K562 (cell line): ENCODE data around the gene NECTIN4. TPM values are rescaled to one million over a fixed set of nuclear protein-coding genes. Genes with fewer than 3 reads are reported as not detected.
A peak's percentile ranks its signal among the peaks of the same experiment; 100 is the strongest.

Experiments used
- ATAC-seq: fragments of 200-7000 bp; cut with Tn5 transposase; 3 replicates; pipeline ENCODE4 v1.9.1; 2020; ENCODE audit warnings: moderate library complexity
- BruUV-seq: library from RNA; stranded (reverse); fragments of 400-500 nt; replicated peaks from 2 replicates; lab custom pipeline; 2021; lab: Mats Ljungman, UMichigan
- CTCF ChIA-PET: fragments of 300-600 bp; formaldehyde crosslinking; extraction: SDS; loops from one replicate; lab custom pipeline; 2021; ENCODE audit warnings: low intra/inter-chr PET ratio; lab: Yijun Ruan, JAX
- POLR2A ChIA-PET: fragments of 300-600, 350-650 bp; sonication (Branson Sonifier 250); formaldehyde crosslinking; extraction: SDS; loops from one replicate; lab custom pipeline; 2021; ENCODE audit warnings: antibody characterized with exemption, inconsistent platforms; lab: Yijun Ruan, JAX
- DNase-seq, 4 experiments: peaks; one replicate each; pipeline versions ENCODE4 v3.0.0 to v3.0.0-alpha.2; 2011 to 2018; ENCODE audit warnings: low spot score in 3 of 4, mixed read lengths in 3 of 4; ENCODE audit errors: extremely low read depth in 1 of 4
- FAIRE-seq: peaks from 2 replicates; lab custom pipeline; 2011; peaks lifted over from hg19 to GRCh38; lab: Jason Lieb, UNC
- H2AFZ ChIP-seq: 2 replicates; pipeline ENCODE4 v1.6.0; 2011; ENCODE audit warnings: low read depth, low read length, control low read depth, inconsistent platforms
- H3K27ac ChIP-seq: fragments of 200-600 bp; 3 replicates; pipeline ENCODE4 v1.8.0; 2011; ENCODE audit warnings: low read depth, mild to moderate bottlenecking, control low read depth, inconsistent platforms, low read length, moderate library complexity, mixed read lengths; ENCODE audit errors: extremely low read depth
- H3K27me3 ChIP-seq, 2 experiments: fragments of 300-600 bp in 1 of 2; 2 replicates in 1 of 2; 3 replicates in 1 of 2; pipeline versions ENCODE4 v1.6.0 to v1.8.0; 2011; ENCODE audit warnings: inconsistent platforms in 2 of 2, low read length in 2 of 2, mild to moderate bottlenecking in 1 of 2, mixed read lengths in 1 of 2, moderate library complexity in 1 of 2; ENCODE audit not compliant: control insufficient read depth in 2 of 2, insufficient read depth in 2 of 2
- H3K36me3 ChIP-seq: fragments of 300-600 bp; 3 replicates; pipeline ENCODE4 v1.8.0; 2011; ENCODE audit warnings: mild to moderate bottlenecking, low read length, inconsistent platforms; ENCODE audit not compliant: control insufficient read depth, insufficient read depth
- H3K4me1 ChIP-seq, 2 experiments: fragments of 200-600 bp in 1 of 2; replicated peaks in 1 of 2; 2 replicates in 1 of 2; 3 replicates in 1 of 2; pipeline versions ENCODE4 v1.5.1 to v1.8.0; 2011; ENCODE audit warnings: inconsistent platforms in 2 of 2, low read length in 2 of 2, mild to moderate bottlenecking in 1 of 2, mixed read lengths in 1 of 2, moderate library complexity in 1 of 2; ENCODE audit not compliant: control insufficient read depth in 2 of 2, insufficient read depth in 2 of 2
- H3K4me2 ChIP-seq: 2 replicates; pipeline ENCODE4 v1.6.1; 2011; ENCODE audit warnings: low read length, control low read depth, inconsistent platforms, mixed read lengths; ENCODE audit not compliant: insufficient read depth
- H3K4me3 ChIP-seq: fragments of 200-600 bp; sonication (generic), shearing (Covaris generic); 2 replicates; pipeline ENCODE4 v1.5.1; 2016; ENCODE audit warnings: control low read depth, inconsistent platforms
- H3K79me2 ChIP-seq: fragments of 200-600 bp; 3 replicates; pipeline ENCODE4 v1.8.0; 2011; ENCODE audit warnings: low read length, inconsistent platforms; ENCODE audit not compliant: control insufficient read depth, insufficient read depth
- H3K9ac ChIP-seq, 2 experiments: 2 replicates each; pipeline versions ENCODE4 v1.6.0 to v1.6.1; 2011; ENCODE audit warnings: low read depth in 2 of 2, low read length in 2 of 2, control low read depth in 1 of 2, inconsistent platforms in 1 of 2, mild to moderate bottlenecking in 1 of 2, mixed read lengths in 1 of 2; ENCODE audit not compliant: insufficient read depth in 1 of 2
- H3K9me1 ChIP-seq: one replicate; pipeline ENCODE4 v1.6.0; 2011; ENCODE audit warnings: inconsistent platforms, mild to moderate bottlenecking, low read length, moderate library complexity; ENCODE audit not compliant: control insufficient read depth, insufficient read depth
- H3K9me3 ChIP-seq: replicated peaks from 2 replicates; pipeline ENCODE4 v1.5.1; 2011; ENCODE audit warnings: low read depth, low read length, inconsistent platforms; ENCODE audit not compliant: control insufficient read depth, insufficient read depth
- H4K20me1 ChIP-seq: replicated peaks from 2 replicates; pipeline ENCODE4 v1.6.1; 2011; ENCODE audit warnings: low read length, inconsistent platforms, mixed read lengths; ENCODE audit not compliant: control insufficient read depth, insufficient read depth
- DNMT1 ChIP-seq: fragments of 450-650 bp; IDR thresholded peaks from 2 replicates; pipeline ENCODE4 v1.6.1; 2016; ENCODE audit warnings: antibody characterized with exemption, mild to moderate bottlenecking
- E2F5 ChIP-seq: sonication (generic); formaldehyde crosslinking; IDR thresholded peaks from 2 replicates; pipeline ENCODE4 v1.8.0; 2022; ENCODE audit warnings: mild to moderate bottlenecking, missing genetic modification reagents
- EHMT2 ChIP-seq: fragments of 450-650 bp; IDR thresholded peaks from 2 replicates; pipeline ENCODE4 v1.6.1; 2018; ENCODE audit warnings: antibody characterized with exemption
- FOXP4 ChIP-seq: sonication (generic); formaldehyde crosslinking; IDR thresholded peaks from 2 replicates; pipeline ENCODE4 v1.8.0; 2022; ENCODE audit warnings: mild to moderate bottlenecking, missing genetic modification reagents, borderline replicate concordance
- MBD2 ChIP-seq: sonication (generic); IDR thresholded peaks from 2 replicates; pipeline ENCODE4 v1.6.1; 2016; ENCODE audit warnings: low read depth, borderline replicate concordance
- NR2C2 ChIP-seq, 2 experiments: fragments of 200-800 bp in 1 of 2; sonication (Bioruptor generic) in 1 of 2; sonication (generic) in 1 of 2; formaldehyde crosslinking in 1 of 2; IDR thresholded peaks; 2 replicates each; pipeline versions ENCODE4 v1.6.1 to v1.8.0; 2016 to 2022; ENCODE audit warnings: mild to moderate bottlenecking in 1 of 2, missing compliant biosample characterization in 1 of 2, missing genetic modification characterization in 1 of 2, missing genetic modification reagents in 1 of 2
- PHB2 ChIP-seq: fragments of 450-650 bp; IDR thresholded peaks from 2 replicates; pipeline ENCODE4 v1.6.1; 2017; ENCODE audit warnings: low read depth
- ZNF232 ChIP-seq: sonication (generic); formaldehyde crosslinking; IDR thresholded peaks from 2 replicates; pipeline ENCODE4 v1.8.0; 2022; ENCODE audit warnings: mild to moderate bottlenecking, missing genetic modification reagents
- ZNF445 ChIP-seq: fragments of 250-450 bp; sonication (Bioruptor Pico); IDR thresholded peaks from 2 replicates; pipeline ENCODE4 v1.4.0; 2020; ENCODE audit warnings: low read depth, mild to moderate bottlenecking, moderate library complexity
- WGBS: fragments of 100-300 bp; shearing (Covaris generic); methylation state at CpG from one replicate; pipeline ENCODE4 v1.1.6; 2016; ENCODE audit warnings: low coverage, mixed read lengths; ENCODE audit not compliant: insufficient coverage; ENCODE audit errors: missing lambda C conversion rate; 5-methylcytosine and 5-hydroxymethylcytosine counted together
- in situ Hi-C: fragments of 300-500 bp; cut with MboI; formaldehyde crosslinking; loops from 4 replicates; pipeline ENCODE4 v1.15.0; 2018; ENCODE audit warnings: inconsistent platforms, mixed read lengths
- intact Hi-C: fragments of 100-400 bp; cut with micrococcal nuclease; formaldehyde crosslinking; loops from 2 replicates; pipeline ENCODE4 v1.14.2; 2022
- polyA plus RNA-seq, 8 experiments: library from polyadenylated mRNA; depleted of rRNA in 4 of 8; stranded (reverse) in 5 of 8; unstranded in 3 of 8; fragments of >200 nt; fragmentation: Nextera tagmentation in 2 of 8; fragmentation: Illumina TruSeq in 1 of 8; extraction: Ambion mirVana in 2 of 8; extraction: Trizol in 1 of 8; gene quantifications; 2 replicates each; pipeline versions ENCODE4 v1.2.1 to v1.2.3, GENCODE V29; 2011 to 2014; ENCODE audit warnings: inconsistent platforms in 1 of 8, missing spikeins in 1 of 8
- total RNA-seq, 7 experiments: library from RNA; depleted of rRNA in 6 of 7; stranded (reverse); fragments of >200 nt in 6 of 7; fragmentation: Illumina TruSeq in 2 of 7; extraction: Trizol in 2 of 7; gene quantifications; 2 replicates each; pipeline versions ENCODE4 v1.2.1 to v1.2.3, GENCODE V29; 2011 to 2021; ENCODE audit warnings: low replicate concordance in 1 of 7

NECTIN4 gene
- total and polyA plus RNA-seq, 9 of the 15 experiments (the other 6 are each of a cell fraction or from before 2014, with no cell fraction given): 0.01 to 0.09 TPM; not detected in 7

- no TSS peak for BruUV-seq
- in situ Hi-C loops: no loop called here
- Histone ChIP-seq H2AFZ (no peak overlapping the region), H3K9me1 (no peaks in the 10 kb centered on the region)
- TF ChIP-seq NR2C2 (CRISPR knock-in tag; IDR thresholded peaks at IDR 0.05) (no peak), NR2C2 (tag; IDR thresholded peaks at IDR 0.05) (no peak), PHB2 (no peak), FOXP4 (CRISPR knock-in tag) (no peak), ZNF445 (CRISPR knock-in tag) (no peak), DNMT1 (no peak), E2F5 (CRISPR knock-in tag) (no peak), EHMT2 (no peak), MBD2 (no peak), ZNF232 (CRISPR knock-in tag) (no peak)
- TF ChIP-seq, all 486 proteins: peak for 0
- Histone ChIP-seq H3K27me3 (no peaks in the 10 kb centered on the region), H3K4me2 (no peak overlapping the region), H3K9ac (no peak overlapping the region), H4K20me1 (no peaks in the 10 kb centered on the region), H3K79me2 (no peaks in the 10 kb centered on the region), H3K36me3 (no peaks in the 10 kb centered on the region), H3K4me1 (peaks cover 14 to 27% of the 10 kb centered on the region in 2 experiments), H3K9me3 (no peaks in the 10 kb centered on the region), H3K27ac (no peak overlapping the region), H3K4me3 (no peak overlapping the region)
- FAIRE-seq (no peak), ATAC-seq (peak; percentile 43), DNase-seq (no peak)
- intact Hi-C loops: loop anchor here (10.0 kb wide), 1 partner anchor 61 kb away; the partner anchor contains the start of gene DEDD
- ChIA-PET POLR2A (interaction anchor here (0.6 to 1.9 kb wide), 7 partner anchors 12 to 449 kb away, joined by 3 to 8 read pairs (median 3); partner anchors contain the start of gene DEDD), CTCF (no interaction called here)
- 55% methylated on average over 7 of the region's 7 CpGs for WGBS
These were observed 15.8 kb downstream of the NECTIN4 start for GRCh38 chr1:161073474-161074121.
